ENCODE measurements around the gene SLC16A10. TPM values are rescaled to one million over a fixed set of nuclear protein-coding genes. Genes with fewer than 3 reads are reported as not detected.
"Not testable (repeated sequence)": the region's sequence is repeated elsewhere in the genome, so short reads cannot be mapped to it uniquely, and the experiment has no call there.

Gene SLC16A10
- polyA plus RNA-seq, 1 donor (not counting 4 experiments of a cell fraction or from before 2014, with no cell fraction given) = not detected

- H3K4me3 ChIP-seq (ENCODE audit: control insufficient read depth in 2 of 3, extremely low read depth in 1 of 3, insufficient read depth in 2 of 3, low read depth in 1 of 3, low read length in 3 of 3); H3K79me2 ChIP-seq (ENCODE audit: control insufficient read depth, insufficient read depth, low read length); H4K20me1 ChIP-seq (ENCODE audit: control insufficient read depth, extremely low read depth, insufficient read depth, low read length); H3K27ac ChIP-seq (ENCODE audit: control insufficient read depth, insufficient read depth, low read length); H3K4me2 ChIP-seq (ENCODE audit: control insufficient read depth, extremely low read depth, insufficient read depth, low read depth, low read length); FAIRE-seq; H3K9me1 ChIP-seq (ENCODE audit: control insufficient read depth, extremely low read depth, insufficient read depth, low read length); H3K27me3 ChIP-seq (ENCODE audit: control insufficient read depth, extremely low read depth, insufficient read depth, low read length); H3K36me3 ChIP-seq (ENCODE audit: control insufficient read depth in 2 of 2, extremely low read depth in 1 of 2, insufficient read depth in 2 of 2, low read length in 2 of 2); DNase-seq (ENCODE audit: low read depth, low spot score); H3K9me3 ChIP-seq (ENCODE audit: control insufficient read depth, low read depth, low read length); H2AFZ ChIP-seq (ENCODE audit: control insufficient read depth, low read length); dilution Hi-C loops (cut with MboI; ENCODE audit: extremely low pct_ligation_motif_present, low sequenced_read_pairs); H3K4me1 ChIP-seq (ENCODE audit: control insufficient read depth, extremely low read depth, insufficient read depth, low read length); H3K9ac ChIP-seq (ENCODE audit: control insufficient read depth, extremely low read depth, insufficient read depth, low read length): not testable (repeated sequence)
Measured at GRCh38 chr6:111134236-111134869, 47.0 kb downstream of the SLC16A10 start.

- H3K27ac ChIP-seq (ENCODE audit: control insufficient read depth, insufficient read depth, low read length); H3K9me3 ChIP-seq (ENCODE audit: control insufficient read depth, low read depth, low read length); H3K36me3 ChIP-seq (ENCODE audit: control insufficient read depth in 2 of 2, extremely low read depth in 1 of 2, insufficient read depth in 2 of 2, low read length in 2 of 2); H3K4me2 ChIP-seq (ENCODE audit: control insufficient read depth, extremely low read depth, insufficient read depth, low read depth, low read length); H3K79me2 ChIP-seq (ENCODE audit: control insufficient read depth, insufficient read depth, low read length); dilution Hi-C loops (cut with MboI; ENCODE audit: extremely low pct_ligation_motif_present, low sequenced_read_pairs); FAIRE-seq; H3K4me1 ChIP-seq (ENCODE audit: control insufficient read depth, extremely low read depth, insufficient read depth, low read length); H2AFZ ChIP-seq (ENCODE audit: control insufficient read depth, low read length); H3K4me3 ChIP-seq (ENCODE audit: control insufficient read depth in 2 of 3, extremely low read depth in 1 of 3, insufficient read depth in 2 of 3, low read depth in 1 of 3, low read length in 3 of 3); H4K20me1 ChIP-seq (ENCODE audit: control insufficient read depth, extremely low read depth, insufficient read depth, low read length); H3K9me1 ChIP-seq (ENCODE audit: control insufficient read depth, extremely low read depth, insufficient read depth, low read length); DNase-seq (ENCODE audit: low read depth, low spot score); H3K9ac ChIP-seq (ENCODE audit: control insufficient read depth, extremely low read depth, insufficient read depth, low read length); H3K27me3 ChIP-seq (ENCODE audit: control insufficient read depth, extremely low read depth, insufficient read depth, low read length): not testable (repeated sequence)
Measured at GRCh38 chr6:111137489-111138093, 50.3 kb downstream of the SLC16A10 start.

GRCh38 chr6:111147440-111147839 lies 60.1 kb downstream of the SLC16A10 start:
- no peak overlapping the region for H3K4me2 ChIP-seq (ENCODE audit: control insufficient read depth, extremely low read depth, insufficient read depth, low read depth, low read length)
- TF ChIP-seq EZH2 (IDR thresholded peaks at IDR 0.05; ENCODE audit: low read length) (no peak), CTCF (optimal IDR thresholded peaks at IDR 0.05 in 1 of 3, IDR thresholded peaks at IDR 0.05 in 1 of 3, conservative IDR thresholded peaks at IDR 0.05 in 1 of 3; ENCODE audit: extremely low read depth in 1 of 3, insufficient read depth in 2 of 3, low read length in 3 of 3) (no peak)
- dilution Hi-C loops (cut with MboI; ENCODE audit: extremely low pct_ligation_motif_present, low sequenced_read_pairs) = no loop called here

More at GRCh38 chr6:111147440-111147839, 60.1 kb downstream of the SLC16A10 start:
- no peak overlapping the region for H2AFZ ChIP-seq (ENCODE audit: control insufficient read depth, low read length)
- H3K27me3 ChIP-seq (ENCODE audit: control insufficient read depth, extremely low read depth, insufficient read depth, low read length) = no peaks in the 10 kb centered on the region
- no peak overlapping the region for H3K27ac ChIP-seq (ENCODE audit: control insufficient read depth, insufficient read depth, low read length)
- H3K79me2 ChIP-seq (ENCODE audit: control insufficient read depth, insufficient read depth, low read length) = no peaks in the 10 kb centered on the region
- no peaks in the 10 kb centered on the region for H3K36me3 ChIP-seq (ENCODE audit: control insufficient read depth in 2 of 2, extremely low read depth in 1 of 2, insufficient read depth in 2 of 2, low read length in 2 of 2)
- DNase-seq (ENCODE audit: low read depth, low spot score) (no peak), FAIRE-seq (no peak)
- H4K20me1 ChIP-seq (ENCODE audit: control insufficient read depth, extremely low read depth, insufficient read depth, low read length) = no peaks in the 10 kb centered on the region
- H3K4me1 ChIP-seq (ENCODE audit: control insufficient read depth, extremely low read depth, insufficient read depth, low read length) = peaks cover 3% of the 10 kb centered on the region
- H3K9me3 ChIP-seq (ENCODE audit: control insufficient read depth, low read depth, low read length) = no peaks in the 10 kb centered on the region
- no peaks in the 10 kb centered on the region for H3K9me1 ChIP-seq (ENCODE audit: control insufficient read depth, extremely low read depth, insufficient read depth, low read length)
- no peak overlapping the region for H3K9ac ChIP-seq (ENCODE audit: control insufficient read depth, extremely low read depth, insufficient read depth, low read length)
- no peak overlapping the region for H3K4me3 ChIP-seq (ENCODE audit: control insufficient read depth in 2 of 3, extremely low read depth in 1 of 3, insufficient read depth in 2 of 3, low read depth in 1 of 3, low read length in 3 of 3)
